GM18499 (cell line): ENCODE measurements around the gene CHN1.

Source experiments
- ATAC-seq: cut with Tn5 transposase; IDR thresholded peaks from one replicate; pipeline ENCODE4 v1.9.1; 2021; ENCODE audit warnings: moderate number of reproducible peaks; ENCODE audit not compliant: insufficient read depth, unreplicated experiment

CHN1 gene

DNA sequence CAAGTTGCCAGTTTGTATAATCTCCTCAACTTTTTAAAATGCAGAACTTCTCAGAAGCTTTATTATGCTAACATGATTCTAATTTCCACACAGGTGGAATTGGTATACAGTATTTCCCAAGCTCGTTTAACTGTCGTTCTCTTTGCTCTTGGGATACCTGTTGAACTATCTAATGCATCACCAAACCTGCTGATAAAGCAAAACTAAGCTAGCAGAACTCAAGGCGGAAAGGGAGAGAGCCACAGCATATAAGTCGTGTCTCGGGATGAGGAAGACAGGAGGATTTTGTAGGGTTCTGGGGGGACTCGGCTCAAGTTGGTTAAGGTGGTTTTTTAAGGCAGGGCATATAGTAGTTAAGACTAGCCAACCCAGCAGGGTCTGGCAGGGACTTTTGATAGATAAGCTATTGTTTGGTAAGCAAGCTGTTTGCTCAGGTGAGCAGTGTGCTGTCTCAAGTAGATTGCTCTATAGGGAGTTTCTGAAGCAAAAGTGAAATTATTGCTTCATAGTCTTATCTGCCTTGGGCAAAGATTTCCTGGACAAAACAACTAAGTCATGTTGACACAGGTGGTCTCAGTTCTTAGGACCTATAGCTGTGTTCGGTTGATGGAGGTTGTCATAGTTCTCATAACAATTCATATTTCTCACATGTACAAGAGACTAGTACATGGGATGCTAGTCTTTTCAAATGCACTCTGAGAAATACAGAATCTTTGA is 212.7 kb downstream of the CHN1 start:
- ATAC-seq = no peak

DNA sequence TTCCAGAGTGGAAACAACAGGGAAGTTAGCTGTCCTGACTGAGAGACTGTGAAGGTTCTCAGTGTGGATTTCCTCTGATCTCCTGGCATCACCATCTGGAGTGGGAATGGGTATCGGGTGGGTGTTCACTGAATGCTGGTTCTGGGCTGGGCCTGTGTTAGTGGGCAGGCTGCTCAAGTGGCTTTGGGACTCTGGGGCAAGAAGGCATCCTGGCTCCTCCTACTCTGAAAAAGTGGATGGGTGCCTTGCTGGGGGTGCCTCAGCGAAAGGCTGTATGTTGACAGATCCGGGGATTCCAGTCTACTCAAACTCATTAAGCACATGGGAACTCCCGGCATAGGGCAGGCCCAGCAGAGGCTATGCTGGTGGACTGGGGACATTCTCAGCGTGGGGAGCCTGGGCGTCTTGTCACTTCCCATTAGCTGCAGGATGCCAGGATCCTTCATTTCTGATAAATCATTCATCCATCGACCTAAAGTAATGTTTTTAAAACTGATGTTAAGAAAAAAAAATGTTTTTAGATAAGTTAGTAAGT is 213.4 kb downstream of the CHN1 start:
- no peak for ATAC-seq

DNA sequence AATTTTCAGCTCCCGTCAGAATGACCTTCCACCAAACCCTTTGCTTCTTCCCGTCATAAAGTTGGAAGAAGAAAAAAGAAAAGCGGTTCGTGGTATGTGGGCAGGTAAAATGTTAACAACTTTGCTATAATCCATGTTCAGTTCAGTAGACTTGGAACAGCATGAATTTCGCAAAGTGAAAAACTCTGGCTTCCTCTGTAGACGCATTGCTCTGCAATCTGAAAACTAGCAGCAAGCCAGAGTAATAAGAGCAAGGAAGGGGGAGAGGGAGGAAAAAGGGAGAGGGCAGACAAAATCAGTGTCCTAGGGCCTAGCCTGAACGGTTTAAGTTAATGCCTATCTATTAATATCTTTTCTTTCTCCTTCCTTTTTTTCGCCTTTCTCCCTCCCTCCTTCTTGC is 214.2 kb downstream of the CHN1 start:
- no peak for ATAC-seq

DNA sequence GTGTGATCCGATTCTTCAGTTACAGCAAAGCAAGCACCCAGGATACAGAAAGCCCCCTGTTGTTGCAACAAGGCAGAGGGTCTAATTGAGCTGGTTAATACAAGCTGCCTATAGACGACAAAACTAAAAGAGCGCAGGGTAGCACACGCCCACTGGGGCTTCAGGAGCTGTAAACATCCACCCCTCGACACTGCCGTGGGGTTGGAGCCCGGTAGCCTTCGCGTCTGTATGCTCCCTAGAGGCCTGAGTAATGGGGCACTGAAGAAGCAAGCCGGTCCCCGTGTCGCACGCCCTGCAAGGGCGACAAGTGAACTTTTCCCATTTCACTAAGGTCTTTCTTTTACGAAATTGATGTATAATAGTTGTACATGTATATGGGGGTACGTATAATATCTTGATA is 216.2 kb downstream of the CHN1 start:
- no peak for ATAC-seq

DNA sequence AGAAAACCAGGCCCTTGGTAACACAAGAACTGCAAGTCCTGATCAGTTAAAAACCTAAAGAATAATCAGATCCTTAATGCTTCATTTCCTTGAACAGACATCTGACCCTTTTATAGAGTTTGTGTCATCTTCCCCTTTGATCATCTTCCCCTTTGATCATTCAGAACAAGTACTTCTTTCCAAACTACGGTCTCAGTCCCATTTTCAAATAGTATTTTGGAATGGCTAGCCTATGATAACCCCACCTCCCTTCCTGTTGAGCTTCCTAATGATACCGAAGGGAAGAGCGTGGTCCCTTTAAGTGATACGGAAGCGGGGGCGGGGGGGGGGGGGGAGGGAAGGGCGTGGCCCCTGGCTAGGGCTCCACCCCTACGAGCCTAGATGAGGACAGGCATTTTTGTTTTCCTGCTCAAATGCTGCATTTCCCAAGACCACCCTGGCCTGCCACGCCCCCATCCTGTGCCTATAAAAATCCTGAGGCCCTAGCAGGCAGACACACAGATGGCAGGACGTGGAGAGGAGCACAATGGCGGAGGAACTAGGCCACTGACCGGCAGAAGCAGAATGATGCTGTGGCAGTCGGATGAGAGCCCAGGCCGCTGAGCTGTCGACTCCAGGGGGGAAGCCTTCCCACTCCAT is 216.8 kb downstream of the CHN1 start:
- no peak for ATAC-seq

DNA sequence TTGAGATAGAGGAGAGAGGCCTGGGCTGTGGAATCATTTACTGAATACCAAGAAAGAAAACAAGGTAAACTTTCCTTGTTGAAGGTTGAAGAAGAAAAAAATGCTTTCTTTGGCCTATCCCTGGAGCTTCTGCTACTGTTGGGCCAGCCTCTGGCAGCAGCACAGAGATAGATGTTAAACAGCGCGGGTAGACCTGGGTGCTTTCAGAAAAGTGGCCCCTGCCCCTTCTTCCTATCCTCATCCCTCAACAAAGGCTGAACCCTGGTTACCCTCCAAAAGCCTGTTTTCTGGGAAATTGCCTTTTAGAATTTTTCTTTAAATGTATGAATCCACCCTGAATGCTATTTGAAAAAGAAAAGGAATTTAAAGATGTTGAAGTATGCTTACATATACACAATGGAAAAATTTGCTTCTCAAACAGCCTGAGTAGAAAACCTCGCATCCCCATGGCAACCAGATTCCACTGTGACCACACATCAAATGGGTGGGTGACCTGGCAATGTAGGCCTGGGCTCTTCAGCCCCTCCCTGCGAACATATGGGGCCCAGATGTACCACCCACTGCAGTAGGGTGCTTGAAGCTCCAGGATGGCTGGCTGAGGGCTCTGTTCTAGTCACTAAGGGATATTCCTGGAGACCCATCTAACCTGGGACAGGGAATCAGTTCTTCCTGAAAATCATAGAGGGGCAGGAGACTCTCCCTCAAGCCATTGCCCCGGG is 217.5 kb downstream of the CHN1 start:
- no peak for ATAC-seq

DNA sequence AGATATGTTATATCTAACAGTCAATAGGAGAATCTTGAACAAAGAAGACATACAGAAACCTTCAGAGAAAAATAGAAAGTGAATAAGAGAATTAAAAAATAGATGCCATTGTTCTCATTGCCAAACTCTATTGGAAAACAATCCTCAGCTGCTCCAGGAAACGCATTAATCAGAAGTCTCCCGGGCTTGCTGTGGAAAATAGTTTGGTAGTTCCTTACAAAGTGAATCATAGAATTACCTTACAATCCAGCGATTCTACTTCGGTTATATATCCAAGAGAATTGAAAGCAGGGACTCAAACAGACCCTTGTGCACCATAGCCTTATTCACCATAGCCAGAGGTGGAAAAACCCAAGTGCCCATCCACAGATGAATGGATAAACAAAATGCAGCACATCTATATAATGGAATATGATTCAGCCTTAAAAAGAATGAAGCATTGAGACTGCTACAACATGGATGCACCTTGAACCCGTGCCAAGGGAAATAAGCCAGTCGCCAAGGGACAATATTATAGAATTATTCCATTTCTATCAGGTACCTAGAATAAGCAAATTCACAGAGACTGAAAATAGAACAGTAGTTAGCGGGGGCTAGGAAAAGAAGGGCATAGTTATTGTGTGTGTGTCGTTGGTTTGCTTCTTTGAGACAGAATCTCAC is 219.0 kb downstream of the CHN1 start:
- no peak for ATAC-seq

DNA sequence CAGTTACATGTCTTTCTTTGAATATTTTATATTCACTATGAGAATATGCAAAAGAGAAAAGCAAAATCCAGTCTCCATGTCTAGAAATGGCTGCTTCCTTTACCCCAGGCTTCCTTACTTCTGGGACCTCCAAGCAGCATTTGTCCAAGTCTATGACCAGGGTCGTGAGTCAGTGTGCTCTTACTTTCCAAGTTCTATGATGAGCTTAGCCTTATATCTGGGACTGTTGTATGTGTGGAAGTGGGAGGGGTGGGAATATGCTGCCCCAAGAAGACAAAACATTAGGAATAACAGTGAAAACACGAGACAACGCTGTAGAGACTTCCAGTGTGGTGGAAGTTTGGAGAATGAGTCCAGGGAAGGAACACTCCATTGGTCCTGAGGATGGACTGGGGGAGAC is 219.7 kb downstream of the CHN1 start:
- no peak for ATAC-seq

DNA sequence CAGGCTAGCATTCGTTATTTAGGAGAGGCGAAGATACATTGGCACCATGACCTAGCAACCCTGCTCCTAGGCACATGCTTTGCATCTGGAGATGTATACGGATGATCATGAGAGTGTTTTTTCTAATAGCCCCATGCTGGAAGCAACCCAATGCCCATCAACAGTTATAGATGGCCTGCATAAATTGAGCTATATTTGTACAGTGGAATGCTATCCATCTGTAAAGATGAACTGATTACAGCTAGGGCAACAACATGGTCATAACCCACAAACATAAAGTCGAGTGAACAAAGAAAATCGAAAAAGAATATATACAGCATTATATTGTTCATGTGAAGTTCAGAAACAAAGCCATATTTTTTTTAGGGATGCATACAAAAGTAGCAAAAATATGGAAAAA is 220.3 kb downstream of the CHN1 start:
- ATAC-seq = no peak

DNA sequence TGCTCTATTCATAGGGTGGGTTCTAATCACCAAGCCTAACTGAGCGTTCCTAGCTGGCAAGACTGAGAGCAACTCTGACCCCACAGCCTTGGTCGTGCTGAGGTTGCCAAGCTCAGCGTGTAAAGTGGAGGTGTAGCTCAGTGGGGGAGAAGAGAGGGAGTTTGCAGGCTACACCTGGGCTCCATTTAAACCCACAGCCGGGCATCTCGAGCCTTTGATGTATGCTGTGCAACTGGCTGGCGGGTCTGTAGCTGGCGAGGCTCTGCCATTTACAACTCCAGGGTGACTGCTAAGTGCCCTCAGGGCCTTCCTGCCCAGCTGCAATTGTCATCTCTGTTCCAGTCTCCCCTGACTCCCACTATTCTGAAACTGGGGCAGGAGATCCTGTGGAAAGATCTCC is 220.9 kb downstream of the CHN1 start:
- ATAC-seq = no peak

DNA sequence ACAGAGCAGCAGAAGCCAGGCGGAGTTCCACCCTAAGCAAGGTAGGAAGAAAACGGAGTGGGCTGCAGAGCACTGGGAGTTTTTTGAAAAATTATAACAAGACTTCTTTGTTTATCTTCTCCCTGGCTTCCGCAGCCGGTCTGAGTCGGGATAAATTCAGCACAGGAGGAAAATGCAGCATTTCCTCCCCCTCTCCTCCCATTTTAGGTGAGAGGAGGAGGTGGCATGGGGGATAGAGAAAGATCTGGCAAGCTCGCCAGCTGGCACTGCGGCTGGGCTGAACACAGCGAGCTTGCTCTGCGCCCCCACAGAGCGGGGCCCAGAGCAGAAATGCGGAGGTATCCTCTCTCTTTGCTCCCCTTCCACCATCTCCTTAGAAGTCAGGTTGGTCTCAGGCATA is 223.2 kb downstream of the CHN1 start:
- no peak for ATAC-seq

DNA sequence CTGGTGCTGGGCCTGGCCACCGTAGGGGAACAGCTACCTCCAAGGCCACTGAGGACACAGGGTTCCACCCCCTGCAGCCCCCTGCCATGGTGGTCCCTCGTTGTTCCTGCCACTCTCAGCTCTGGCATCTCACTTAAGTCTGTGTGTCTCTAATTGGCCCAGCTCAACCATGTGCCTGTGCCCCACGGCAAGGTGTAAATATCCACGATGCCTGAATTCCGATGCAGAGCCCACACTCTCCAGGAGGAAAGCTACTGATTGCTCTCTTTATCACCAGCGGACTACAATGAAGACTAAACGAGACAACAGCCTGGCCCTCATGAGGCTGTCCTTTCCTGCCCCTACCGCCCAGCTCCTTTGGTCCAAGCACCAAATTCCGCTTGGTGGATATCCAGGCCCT is 223.9 kb downstream of the CHN1 start:
- ATAC-seq = no peak

DNA sequence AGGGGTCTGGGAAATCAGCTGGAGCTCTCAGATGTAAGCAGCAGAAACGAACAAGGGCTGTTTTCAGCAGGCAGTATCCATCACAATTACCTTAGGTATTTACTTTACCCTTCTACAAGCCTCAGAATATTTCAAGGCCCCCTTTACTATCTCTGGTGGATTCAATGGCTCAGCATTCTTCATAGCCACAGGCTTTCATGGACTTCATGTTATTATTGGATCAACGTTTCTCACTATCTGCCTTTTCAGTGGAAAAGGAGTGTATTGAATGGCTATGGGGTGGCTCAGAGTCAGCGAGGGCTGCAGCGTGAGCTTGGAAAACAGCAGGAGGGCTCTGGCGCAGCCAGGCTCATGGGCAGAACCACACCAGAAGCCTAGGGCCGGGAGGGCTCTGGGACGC is 224.3 kb downstream of the CHN1 start:
- no peak for ATAC-seq

DNA sequence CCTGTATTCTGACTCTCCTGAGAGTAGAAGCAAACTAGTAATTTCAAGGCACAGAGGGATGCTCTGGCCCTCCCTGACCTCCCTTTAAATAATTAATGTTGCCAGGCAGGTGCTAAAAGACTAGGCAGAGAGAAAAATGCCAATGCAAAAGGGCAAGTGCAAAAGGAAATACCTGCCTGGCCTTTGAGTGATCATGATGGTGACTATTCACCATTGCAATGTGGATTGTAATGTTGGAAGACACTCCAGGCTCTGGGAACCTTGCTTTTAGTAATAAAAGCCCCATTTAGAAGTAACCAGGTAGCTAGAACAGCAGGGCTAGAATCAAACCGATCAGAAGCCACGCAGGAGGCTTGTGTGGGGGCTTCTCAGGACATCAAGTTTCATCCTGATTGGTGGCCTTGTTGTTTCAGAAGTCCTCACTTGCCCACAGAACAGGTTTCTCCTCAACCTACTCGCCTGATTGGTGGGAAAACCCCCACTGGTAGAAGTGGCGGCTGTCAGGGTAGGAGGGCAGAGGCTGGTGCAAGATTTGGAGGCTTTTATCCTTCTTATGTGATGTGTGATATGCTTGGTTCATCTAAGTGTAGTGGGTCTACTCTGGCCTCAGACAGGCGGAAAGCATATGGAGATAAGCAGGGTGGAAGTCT is 224.9 kb downstream of the CHN1 start:
- ATAC-seq = no peak

DNA sequence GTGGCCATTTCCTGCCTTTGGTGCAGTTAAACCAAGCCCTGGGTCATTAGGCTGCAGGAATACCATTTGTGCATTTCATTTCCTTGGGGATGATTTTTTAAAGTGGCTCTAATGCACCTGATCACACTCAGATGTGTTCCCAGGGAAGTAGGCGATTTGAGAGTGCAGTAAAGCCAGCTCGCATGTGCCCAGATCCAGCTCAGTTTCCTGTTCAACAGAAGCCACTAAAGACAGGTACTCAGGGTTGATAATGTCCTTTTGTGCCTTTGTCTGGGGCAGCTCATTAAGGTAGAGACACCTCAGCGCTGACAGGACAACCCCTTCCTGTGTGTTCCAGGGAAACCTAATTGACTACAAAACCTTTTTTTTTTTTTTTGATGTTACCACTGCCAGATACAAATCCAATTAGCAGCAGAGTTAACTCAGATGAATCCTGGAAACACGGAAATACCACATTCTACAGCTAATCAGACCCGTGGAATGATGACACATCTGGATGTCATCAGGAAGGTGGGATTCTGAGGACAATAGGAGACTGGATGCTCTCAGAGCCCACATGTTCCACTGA is 225.7 kb downstream of the CHN1 start:
- no peak for ATAC-seq

DNA sequence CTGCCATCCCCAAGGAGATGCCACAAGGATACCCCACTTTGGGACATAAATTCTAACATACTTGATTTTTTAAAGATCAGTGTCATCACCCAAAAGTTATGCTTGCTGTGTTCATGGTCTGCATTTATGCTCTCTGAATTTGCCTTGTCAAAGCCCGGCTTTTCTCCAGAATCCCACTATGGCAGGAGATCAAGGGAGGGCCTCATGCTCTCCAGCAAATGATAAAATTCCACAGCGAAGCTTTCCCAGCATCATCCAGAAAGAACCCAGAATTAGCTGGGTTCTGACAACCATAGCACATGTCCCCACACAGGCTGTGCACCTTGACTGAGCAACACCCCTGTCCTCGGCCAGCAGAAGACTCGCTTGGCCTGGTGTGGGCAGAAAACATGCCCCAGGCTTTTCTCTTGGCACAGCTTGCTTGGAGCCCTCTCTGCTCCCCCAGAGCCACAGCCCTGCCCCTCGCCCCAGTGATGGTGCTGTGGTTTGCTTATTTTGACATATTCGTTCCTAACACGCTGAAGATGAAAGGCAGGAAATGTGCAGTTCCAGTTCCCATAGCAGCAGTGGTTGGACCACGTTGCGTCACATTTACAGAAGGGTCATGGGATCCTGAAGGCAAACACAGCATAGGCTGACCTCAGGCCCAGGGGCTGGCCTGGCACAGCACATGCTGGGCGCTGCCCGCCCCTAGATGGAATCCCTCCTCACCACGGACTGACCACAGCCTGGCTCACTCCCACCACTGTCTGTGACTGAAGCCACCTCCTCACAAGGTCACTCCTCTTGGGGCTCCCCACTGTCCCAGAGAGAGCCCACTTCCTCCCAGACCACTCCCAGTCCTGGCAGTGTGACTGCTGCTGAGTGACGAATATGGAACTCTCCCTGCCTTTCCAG is 226.8 kb downstream of the CHN1 start:
- peak; percentile 62 for ATAC-seq

DNA sequence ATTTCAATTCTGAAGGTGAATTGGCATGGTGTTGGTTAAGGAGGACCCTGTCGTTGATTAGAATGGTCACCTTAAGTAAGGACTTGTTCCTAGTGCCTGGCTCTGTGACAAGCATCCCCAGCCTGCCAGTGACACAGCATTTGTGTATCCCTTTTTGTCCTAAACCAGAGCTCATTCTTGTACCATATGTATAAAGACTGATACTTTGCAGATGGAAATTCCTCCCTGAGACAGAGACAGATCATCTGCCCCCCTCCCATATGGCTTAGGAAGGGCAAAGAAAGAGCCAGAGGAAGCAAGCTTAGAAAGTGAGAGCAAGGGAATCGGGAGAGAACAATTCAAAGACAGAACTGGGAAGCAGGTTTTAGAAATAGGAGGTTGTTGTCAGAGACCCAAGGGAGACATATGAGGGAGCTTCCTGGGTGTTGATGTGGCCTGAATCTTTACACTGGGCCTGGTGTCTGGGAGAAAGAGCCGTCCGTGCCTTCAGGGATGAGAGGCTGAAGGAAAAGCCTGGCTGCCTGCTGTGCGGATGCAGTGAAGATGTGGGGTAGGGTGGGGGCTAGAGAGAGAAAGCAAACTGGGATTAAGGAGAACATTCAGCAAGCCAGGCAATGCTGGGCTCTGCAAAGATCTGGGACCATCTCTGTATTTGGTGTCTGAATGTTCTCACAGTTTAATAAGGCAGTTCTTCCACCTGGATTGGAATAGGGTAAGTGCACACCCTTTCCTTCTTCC is 227.7 kb downstream of the CHN1 start:
- ATAC-seq = no peak

DNA sequence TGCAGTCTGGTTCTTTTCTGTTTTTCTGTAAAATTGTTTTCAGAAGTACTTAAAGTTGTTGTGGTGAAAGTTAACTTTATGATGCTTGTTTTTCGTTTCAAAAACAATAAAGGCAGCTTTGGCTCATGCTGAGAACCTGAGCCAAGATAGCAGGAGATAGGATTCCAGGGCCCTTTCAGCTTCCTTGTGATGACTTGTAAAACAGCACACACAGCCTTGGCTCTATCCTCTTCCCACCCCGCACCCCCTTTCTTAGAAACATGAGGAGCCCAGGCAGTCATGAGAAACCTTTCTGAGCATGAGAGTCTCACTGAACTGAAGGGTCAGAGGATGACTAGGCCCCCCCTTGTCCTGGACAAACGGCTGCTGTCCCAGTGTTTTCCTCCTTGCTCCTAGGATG is 228.5 kb downstream of the CHN1 start:
- ATAC-seq = no peak
